Lower leg skin (tissue), 3 donors: Measurements from ENCODE around the gene EXOC7.

Source experiments
- CTCF ChIP-seq, 3 donors: fragments of 450-650 bp; IDR thresholded peaks; one replicate each; pipeline ENCODE4 v1.5.1; 2016; ENCODE audit warnings: antibody characterized with exemption in 3 of 3, mild to moderate bottlenecking in 3 of 3, moderate library complexity in 2 of 3
- POLR2A ChIP-seq, 2 donors: fragments of 450-650 bp; IDR thresholded peaks; one replicate each; pipeline ENCODE4 v1.6.1; 2016 to 2017; ENCODE audit warnings: antibody characterized with exemption in 2 of 2, mild to moderate bottlenecking in 1 of 2, moderate library complexity in 1 of 2

GRCh38 chr17:76079956-76080767 lies 23.4 kb downstream of the EXOC7 start:
- no peak for TF ChIP-seq POLR2A (IDR thresholded peaks at IDR 0.05)
- no peak for TF ChIP-seq CTCF (IDR thresholded peaks at IDR 0.05)
